WTC11 (cell line): ENCODE results near the gene MBNL1. TPM values are rescaled to one million over a fixed set of nuclear protein-coding genes. Genes with fewer than 3 reads are reported as not detected.

Experiments
- ATAC-seq: fragments of 200-7000 bp; cut with Tn5 transposase; 2 replicates; pipeline ENCODE4 v1.10.0; 2021; ENCODE audit warnings: mild to moderate bottlenecking, moderate library complexity
- CTCF ChIA-PET: fragments of 300-600 bp; sonication (Branson Sonifier 250); formaldehyde crosslinking; loops from one replicate; lab custom pipeline; 2021; ENCODE audit warnings: antibody characterized with exemption; lab: Charles Lee
- POLR2A ChIA-PET: fragments of 350-600 bp; sonication (Branson Sonifier 250); formaldehyde crosslinking; loops from one replicate; lab custom pipeline; 2021; ENCODE audit warnings: antibody characterized with exemption; lab: Charles Lee
- DNase-seq: peaks from one replicate; pipeline ENCODE4 v3.0.0; 2021; ENCODE audit warnings: low spot score
- H3K27ac Mint-ChIP-seq: 2 replicates; pipeline ENCODE4 v1.8.0; 2021; ENCODE audit warnings: mixed read lengths
- H3K27me3 Mint-ChIP-seq: 2 replicates; pipeline ENCODE4 v1.8.0; 2021; ENCODE audit warnings: low read depth, mild to moderate bottlenecking, moderate library complexity, mixed read lengths
- H3K36me3 Mint-ChIP-seq: 2 replicates; pipeline ENCODE4 v1.8.0; 2021; ENCODE audit warnings: mixed read lengths
- H3K4me1 Mint-ChIP-seq: 2 replicates; pipeline ENCODE4 v1.8.0; 2022; ENCODE audit warnings: mixed read lengths
- H3K4me3 Mint-ChIP-seq: 2 replicates; pipeline ENCODE4 v1.8.0; 2021; ENCODE audit warnings: mild to moderate bottlenecking, moderate library complexity, mixed read lengths
- H3K9me3 Mint-ChIP-seq: 2 replicates; pipeline ENCODE4 v1.8.0; 2021; ENCODE audit warnings: mixed read lengths
- CREB1 ChIP-seq: sonication (generic); formaldehyde crosslinking; IDR thresholded peaks from 2 replicates; pipeline ENCODE4 v1.8.0; 2023; ENCODE audit warnings: mild to moderate bottlenecking, missing genetic modification reagents
- ETV6 ChIP-seq: sonication (generic); formaldehyde crosslinking; IDR thresholded peaks from 2 replicates; pipeline ENCODE4 v1.8.1; 2022; ENCODE audit warnings: mild to moderate bottlenecking, missing genetic modification reagents
- JUN ChIP-seq: sonication (generic); formaldehyde crosslinking; IDR thresholded peaks from 2 replicates; pipeline ENCODE4 v1.8.0; 2023; ENCODE audit warnings: mild to moderate bottlenecking, missing genetic modification reagents
- MXD4 ChIP-seq: fragments of 250-450 bp; sonication (Bioruptor Pico); IDR thresholded peaks from 2 replicates; pipeline ENCODE4 v1.8.0; 2021; ENCODE audit warnings: mild to moderate bottlenecking, moderate library complexity, borderline replicate concordance
- NR2C2 ChIP-seq: sonication (generic); formaldehyde crosslinking; IDR thresholded peaks from 2 replicates; pipeline ENCODE4 v1.8.0; 2022; ENCODE audit warnings: mild to moderate bottlenecking, missing genetic modification reagents
- RORB ChIP-seq: fragments of 250-450 bp; sonication (Bioruptor Pico); IDR thresholded peaks from 2 replicates; pipeline ENCODE4 v1.9.0; 2021; ENCODE audit warnings: mild to moderate bottlenecking
- ZNF317 ChIP-seq: sonication (generic); formaldehyde crosslinking; IDR thresholded peaks from 2 replicates; pipeline ENCODE4 v1.8.1; 2023; ENCODE audit warnings: low read depth, mild to moderate bottlenecking, moderate library complexity, missing genetic modification reagents, borderline replicate concordance
- ZNF416 ChIP-seq: fragments of 250-450 bp; sonication (Bioruptor Pico); IDR thresholded peaks from 2 replicates; pipeline ENCODE4 v1.9.0; 2021; ENCODE audit warnings: mild to moderate bottlenecking, inconsistent platforms
- ZNF423 ChIP-seq: fragments of 250-450 bp; sonication (Bioruptor Pico); IDR thresholded peaks from 2 replicates; pipeline ENCODE4 v2.1.2; 2022; ENCODE audit warnings: mild to moderate bottlenecking, moderate library complexity
- total RNA-seq: library from RNA; stranded (reverse); gene quantifications from 3 replicates; pipeline ENCODE4 v1.2.3, GENCODE V29; 2021
- TF ChIP-seq, protein P1 (sequence below): sonication (generic); formaldehyde crosslinking; IDR thresholded peaks from 2 replicates; pipeline ENCODE4 v1.8.1; 2022; ENCODE audit warnings: low read depth, missing genetic modification reagents, borderline replicate concordance
- TF ChIP-seq, protein P2 (sequence below): sonication (generic); formaldehyde crosslinking; IDR thresholded peaks from 2 replicates; pipeline ENCODE4 v1.8.0; 2023; ENCODE audit warnings: mild to moderate bottlenecking, missing genetic modification reagents
- TF ChIP-seq, protein P3 (sequence below): sonication (generic); formaldehyde crosslinking; IDR thresholded peaks from 2 replicates; pipeline ENCODE4 v1.8.1; 2023; ENCODE audit warnings: mild to moderate bottlenecking, missing genetic modification reagents
- TF ChIP-seq, protein P4 (sequence below): sonication (generic); formaldehyde crosslinking; IDR thresholded peaks from 2 replicates; pipeline ENCODE4 v1.8.0; 2022; ENCODE audit warnings: mild to moderate bottlenecking, missing genetic modification reagents
- TF ChIP-seq, protein P5 (sequence below): sonication (generic); formaldehyde crosslinking; IDR thresholded peaks from 2 replicates; pipeline ENCODE4 v1.8.1; 2023; ENCODE audit warnings: mild to moderate bottlenecking, missing genetic modification reagents, moderate library complexity
- TF ChIP-seq, protein P6 (sequence below): sonication (generic); formaldehyde crosslinking; IDR thresholded peaks from 2 replicates; pipeline ENCODE4 v1.8.0; 2022; ENCODE audit warnings: mild to moderate bottlenecking, missing genetic modification reagents
- TF ChIP-seq, protein P7 (sequence below): fragments of 250-450 bp; sonication (Bioruptor Pico); conservative IDR thresholded peaks from 2 replicates; pipeline ENCODE4 v1.9.0; 2021; ENCODE audit warnings: mild to moderate bottlenecking
- TF ChIP-seq, protein P8 (sequence below): fragments of 250-450 bp; sonication (Bioruptor Pico); IDR thresholded peaks from 2 replicates; pipeline ENCODE4 v2.1.2; 2022; ENCODE audit warnings: mild to moderate bottlenecking, moderate library complexity
- TF ChIP-seq, protein P9 (sequence below): fragments of 250-450 bp; sonication (Bioruptor Pico); IDR thresholded peaks from 2 replicates; pipeline ENCODE4 v1.9.0; 2021; ENCODE audit warnings: mild to moderate bottlenecking, borderline replicate concordance
- TF ChIP-seq, protein P10 (sequence below): sonication (generic); formaldehyde crosslinking; IDR thresholded peaks from 2 replicates; pipeline ENCODE4 v1.8.1; 2022; ENCODE audit warnings: low read depth, mild to moderate bottlenecking, moderate library complexity, missing genetic modification reagents, borderline replicate concordance

Gene MBNL1
- total RNA-seq, 1 experiment from 2014 or later: 20.4 TPM

DNA sequence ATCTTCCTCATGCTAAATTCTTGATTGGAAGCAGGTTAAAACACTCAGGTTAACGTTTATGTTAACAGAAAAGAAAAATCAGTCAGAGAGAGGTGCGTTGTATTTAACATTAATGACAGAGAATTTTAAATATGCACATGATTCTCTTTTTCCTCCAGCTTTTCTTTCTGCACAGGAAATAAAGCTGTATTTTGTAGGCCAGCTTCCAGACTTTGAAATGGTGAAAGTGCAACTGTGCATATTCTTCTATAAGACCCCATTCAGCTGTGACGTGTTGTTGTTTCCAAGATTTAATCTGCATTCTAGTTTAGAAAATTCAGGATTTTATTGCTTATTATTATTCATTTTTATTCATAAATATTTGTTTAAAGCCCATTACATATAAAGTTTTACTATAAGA lies 11.8 kb downstream of the MBNL1 start (continued):
- TF ChIP-seq, protein P1, sequence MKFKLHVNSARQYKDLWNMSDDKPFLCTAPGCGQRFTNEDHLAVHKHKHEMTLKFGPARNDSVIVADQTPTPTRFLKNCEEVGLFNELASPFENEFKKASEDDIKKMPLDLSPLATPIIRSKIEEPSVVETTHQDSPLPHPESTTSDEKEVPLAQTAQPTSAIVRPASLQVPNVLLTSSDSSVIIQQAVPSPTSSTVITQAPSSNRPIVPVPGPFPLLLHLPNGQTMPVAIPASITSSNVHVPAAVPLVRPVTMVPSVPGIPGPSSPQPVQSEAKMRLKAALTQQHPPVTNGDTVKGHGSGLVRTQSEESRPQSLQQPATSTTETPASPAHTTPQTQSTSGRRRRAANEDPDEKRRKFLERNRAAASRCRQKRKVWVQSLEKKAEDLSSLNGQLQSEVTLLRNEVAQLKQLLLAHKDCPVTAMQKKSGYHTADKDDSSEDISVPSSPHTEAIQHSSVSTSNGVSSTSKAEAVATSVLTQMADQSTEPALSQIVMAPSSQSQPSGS (CRISPR knock-in tag): no peak
- TF ChIP-seq ZNF416 (no peak), ETV6 (CRISPR knock-in tag) (no peak)

DNA sequence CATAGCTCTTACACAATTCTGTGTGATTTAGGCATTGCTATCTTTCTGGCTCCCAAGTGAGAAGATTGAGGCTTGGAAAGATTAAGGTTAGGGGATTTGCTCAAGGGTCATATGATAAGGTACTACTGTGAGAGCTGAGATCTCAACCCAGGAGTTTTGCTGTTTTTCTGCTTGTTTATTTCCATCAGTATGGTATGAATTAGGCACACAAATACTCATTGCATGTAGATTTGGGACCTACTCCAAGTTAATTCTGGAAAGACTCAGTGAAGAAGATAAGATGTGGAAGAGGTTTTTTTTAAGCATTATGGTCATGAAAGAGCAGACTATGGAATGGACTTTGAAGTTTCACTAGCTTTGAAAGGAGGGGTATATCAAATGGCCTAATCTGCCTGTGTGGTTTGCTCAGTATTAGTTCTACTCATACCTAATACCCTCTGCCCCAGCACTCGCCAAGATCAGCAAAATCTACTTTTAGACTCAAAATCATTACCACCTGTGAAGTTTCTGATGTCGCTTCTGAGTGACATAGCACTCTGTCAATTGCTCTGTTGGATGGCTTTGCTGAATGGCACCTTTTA lies 12.5 kb downstream of the MBNL1 start:
- H3K27ac Mint-ChIP-seq: no peak overlapping the region
- POLR2A ChIA-PET: no interaction called here
- H3K36me3 Mint-ChIP-seq: no peaks in the 10 kb centered on the region
- H3K9me3 Mint-ChIP-seq: no peaks in the 10 kb centered on the region
- ATAC-seq (no peak), DNase-seq (no peak)
- peaks cover 41% of the 10 kb centered on the region for H3K4me1 Mint-ChIP-seq
- H3K4me3 Mint-ChIP-seq: no peak overlapping the region
- CTCF ChIA-PET: interaction anchor here (0.5 kb wide), 1 partner anchor 1075 kb away, joined by 3 read pairs; no protein-coding TSS in a partner anchor
- H3K27me3 Mint-ChIP-seq: no peaks in the 10 kb centered on the region
- TF ChIP-seq NR2C2 (CRISPR knock-in tag): no peak
- TF ChIP-seq, protein P2, sequence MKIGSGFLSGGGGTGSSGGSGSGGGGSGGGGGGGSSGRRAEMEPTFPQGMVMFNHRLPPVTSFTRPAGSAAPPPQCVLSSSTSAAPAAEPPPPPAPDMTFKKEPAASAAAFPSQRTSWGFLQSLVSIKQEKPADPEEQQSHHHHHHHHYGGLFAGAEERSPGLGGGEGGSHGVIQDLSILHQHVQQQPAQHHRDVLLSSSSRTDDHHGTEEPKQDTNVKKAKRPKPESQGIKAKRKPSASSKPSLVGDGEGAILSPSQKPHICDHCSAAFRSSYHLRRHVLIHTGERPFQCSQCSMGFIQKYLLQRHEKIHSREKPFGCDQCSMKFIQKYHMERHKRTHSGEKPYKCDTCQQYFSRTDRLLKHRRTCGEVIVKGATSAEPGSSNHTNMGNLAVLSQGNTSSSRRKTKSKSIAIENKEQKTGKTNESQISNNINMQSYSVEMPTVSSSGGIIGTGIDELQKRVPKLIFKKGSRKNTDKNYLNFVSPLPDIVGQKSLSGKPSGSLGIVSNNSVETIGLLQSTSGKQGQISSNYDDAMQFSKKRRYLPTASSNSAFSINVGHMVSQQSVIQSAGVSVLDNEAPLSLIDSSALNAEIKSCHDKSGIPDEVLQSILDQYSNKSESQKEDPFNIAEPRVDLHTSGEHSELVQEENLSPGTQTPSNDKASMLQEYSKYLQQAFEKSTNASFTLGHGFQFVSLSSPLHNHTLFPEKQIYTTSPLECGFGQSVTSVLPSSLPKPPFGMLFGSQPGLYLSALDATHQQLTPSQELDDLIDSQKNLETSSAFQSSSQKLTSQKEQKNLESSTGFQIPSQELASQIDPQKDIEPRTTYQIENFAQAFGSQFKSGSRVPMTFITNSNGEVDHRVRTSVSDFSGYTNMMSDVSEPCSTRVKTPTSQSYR (CRISPR knock-in tag): no peak
- TF ChIP-seq, protein P3, sequence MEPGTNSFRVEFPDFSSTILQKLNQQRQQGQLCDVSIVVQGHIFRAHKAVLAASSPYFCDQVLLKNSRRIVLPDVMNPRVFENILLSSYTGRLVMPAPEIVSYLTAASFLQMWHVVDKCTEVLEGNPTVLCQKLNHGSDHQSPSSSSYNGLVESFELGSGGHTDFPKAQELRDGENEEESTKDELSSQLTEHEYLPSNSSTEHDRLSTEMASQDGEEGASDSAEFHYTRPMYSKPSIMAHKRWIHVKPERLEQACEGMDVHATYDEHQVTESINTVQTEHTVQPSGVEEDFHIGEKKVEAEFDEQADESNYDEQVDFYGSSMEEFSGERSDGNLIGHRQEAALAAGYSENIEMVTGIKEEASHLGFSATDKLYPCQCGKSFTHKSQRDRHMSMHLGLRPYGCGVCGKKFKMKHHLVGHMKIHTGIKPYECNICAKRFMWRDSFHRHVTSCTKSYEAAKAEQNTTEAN (CRISPR knock-in tag): no peak
- TF ChIP-seq, protein P4, sequence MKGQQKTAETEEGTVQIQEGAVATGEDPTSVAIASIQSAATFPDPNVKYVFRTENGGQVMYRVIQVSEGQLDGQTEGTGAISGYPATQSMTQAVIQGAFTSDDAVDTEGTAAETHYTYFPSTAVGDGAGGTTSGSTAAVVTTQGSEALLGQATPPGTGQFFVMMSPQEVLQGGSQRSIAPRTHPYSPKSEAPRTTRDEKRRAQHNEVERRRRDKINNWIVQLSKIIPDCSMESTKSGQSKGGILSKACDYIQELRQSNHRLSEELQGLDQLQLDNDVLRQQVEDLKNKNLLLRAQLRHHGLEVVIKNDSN (CRISPR knock-in tag): no peak
- TF ChIP-seq, protein P5, sequence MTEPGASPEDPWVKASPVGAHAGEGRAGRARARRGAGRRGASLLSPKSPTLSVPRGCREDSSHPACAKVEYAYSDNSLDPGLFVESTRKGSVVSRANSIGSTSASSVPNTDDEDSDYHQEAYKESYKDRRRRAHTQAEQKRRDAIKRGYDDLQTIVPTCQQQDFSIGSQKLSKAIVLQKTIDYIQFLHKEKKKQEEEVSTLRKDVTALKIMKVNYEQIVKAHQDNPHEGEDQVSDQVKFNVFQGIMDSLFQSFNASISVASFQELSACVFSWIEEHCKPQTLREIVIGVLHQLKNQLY: no peak
- TF ChIP-seq, protein P6, sequence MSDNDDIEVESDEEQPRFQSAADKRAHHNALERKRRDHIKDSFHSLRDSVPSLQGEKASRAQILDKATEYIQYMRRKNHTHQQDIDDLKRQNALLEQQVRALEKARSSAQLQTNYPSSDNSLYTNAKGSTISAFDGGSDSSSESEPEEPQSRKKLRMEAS (CRISPR knock-in tag): no peak
- no peak for TF ChIP-seq ZNF423 (CRISPR knock-in tag)
- no peak for TF ChIP-seq ZNF317
- no peak for TF ChIP-seq JUN (CRISPR knock-in tag)
- TF ChIP-seq CREB1 (CRISPR knock-in tag): no peak
- TF ChIP-seq RORB (CRISPR knock-in tag): no peak
- TF ChIP-seq, protein P7, sequence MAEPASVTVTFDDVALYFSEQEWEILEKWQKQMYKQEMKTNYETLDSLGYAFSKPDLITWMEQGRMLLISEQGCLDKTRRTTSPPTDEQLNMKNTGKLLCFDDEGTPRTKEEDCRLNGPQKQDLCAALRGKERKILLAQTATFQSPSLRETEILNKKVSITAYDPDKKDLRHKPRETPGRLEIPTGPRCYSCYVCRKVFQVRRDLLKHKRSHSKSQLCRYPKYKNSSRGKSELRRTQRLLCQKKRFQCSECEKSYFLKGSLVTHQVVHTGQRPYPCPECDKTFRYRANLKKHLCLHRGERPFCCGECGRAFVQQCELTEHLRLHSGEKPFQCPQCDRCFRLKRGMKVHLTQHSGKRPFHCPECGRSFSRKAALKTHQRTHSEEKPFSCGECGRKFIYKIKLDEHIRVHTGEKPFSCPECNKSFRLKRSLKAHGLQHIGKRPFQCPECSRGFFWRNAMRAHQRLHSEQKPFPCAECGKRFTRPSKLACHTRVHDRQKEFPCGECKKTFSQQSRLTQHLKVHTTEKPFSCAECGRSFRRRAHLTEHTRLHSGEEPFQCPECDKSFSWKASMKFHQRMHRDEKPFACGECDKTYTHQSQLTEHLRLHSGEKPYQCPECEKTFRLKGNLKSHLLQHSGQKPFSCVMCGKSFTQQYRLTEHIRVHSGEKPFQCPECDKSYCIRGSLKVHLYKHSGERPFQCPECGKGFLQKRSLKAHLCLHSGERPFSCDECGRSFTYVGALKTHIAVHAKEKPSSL (CRISPR knock-in tag): no peak
- TF ChIP-seq, protein P8, sequence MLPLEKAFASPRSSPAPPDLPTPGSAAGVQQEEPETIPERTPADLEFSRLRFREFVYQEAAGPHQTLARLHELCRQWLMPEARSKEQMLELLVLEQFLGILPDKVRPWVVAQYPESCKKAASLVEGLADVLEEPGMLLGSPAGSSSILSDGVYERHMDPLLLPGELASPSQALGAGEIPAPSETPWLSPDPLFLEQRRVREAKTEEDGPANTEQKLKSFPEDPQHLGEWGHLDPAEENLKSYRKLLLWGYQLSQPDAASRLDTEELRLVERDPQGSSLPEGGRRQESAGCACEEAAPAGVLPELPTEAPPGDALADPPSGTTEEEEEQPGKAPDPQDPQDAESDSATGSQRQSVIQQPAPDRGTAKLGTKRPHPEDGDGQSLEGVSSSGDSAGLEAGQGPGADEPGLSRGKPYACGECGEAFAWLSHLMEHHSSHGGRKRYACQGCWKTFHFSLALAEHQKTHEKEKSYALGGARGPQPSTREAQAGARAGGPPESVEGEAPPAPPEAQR: no peak
- no peak for TF ChIP-seq MXD4
- TF ChIP-seq, protein P9, sequence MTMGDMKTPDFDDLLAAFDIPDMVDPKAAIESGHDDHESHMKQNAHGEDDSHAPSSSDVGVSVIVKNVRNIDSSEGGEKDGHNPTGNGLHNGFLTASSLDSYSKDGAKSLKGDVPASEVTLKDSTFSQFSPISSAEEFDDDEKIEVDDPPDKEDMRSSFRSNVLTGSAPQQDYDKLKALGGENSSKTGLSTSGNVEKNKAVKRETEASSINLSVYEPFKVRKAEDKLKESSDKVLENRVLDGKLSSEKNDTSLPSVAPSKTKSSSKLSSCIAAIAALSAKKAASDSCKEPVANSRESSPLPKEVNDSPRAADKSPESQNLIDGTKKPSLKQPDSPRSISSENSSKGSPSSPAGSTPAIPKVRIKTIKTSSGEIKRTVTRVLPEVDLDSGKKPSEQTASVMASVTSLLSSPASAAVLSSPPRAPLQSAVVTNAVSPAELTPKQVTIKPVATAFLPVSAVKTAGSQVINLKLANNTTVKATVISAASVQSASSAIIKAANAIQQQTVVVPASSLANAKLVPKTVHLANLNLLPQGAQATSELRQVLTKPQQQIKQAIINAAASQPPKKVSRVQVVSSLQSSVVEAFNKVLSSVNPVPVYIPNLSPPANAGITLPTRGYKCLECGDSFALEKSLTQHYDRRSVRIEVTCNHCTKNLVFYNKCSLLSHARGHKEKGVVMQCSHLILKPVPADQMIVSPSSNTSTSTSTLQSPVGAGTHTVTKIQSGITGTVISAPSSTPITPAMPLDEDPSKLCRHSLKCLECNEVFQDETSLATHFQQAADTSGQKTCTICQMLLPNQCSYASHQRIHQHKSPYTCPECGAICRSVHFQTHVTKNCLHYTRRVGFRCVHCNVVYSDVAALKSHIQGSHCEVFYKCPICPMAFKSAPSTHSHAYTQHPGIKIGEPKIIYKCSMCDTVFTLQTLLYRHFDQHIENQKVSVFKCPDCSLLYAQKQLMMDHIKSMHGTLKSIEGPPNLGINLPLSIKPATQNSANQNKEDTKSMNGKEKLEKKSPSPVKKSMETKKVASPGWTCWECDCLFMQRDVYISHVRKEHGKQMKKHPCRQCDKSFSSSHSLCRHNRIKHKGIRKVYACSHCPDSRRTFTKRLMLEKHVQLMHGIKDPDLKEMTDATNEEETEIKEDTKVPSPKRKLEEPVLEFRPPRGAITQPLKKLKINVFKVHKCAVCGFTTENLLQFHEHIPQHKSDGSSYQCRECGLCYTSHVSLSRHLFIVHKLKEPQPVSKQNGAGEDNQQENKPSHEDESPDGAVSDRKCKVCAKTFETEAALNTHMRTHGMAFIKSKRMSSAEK (CRISPR knock-in tag): no peak
- TF ChIP-seq, protein P10, sequence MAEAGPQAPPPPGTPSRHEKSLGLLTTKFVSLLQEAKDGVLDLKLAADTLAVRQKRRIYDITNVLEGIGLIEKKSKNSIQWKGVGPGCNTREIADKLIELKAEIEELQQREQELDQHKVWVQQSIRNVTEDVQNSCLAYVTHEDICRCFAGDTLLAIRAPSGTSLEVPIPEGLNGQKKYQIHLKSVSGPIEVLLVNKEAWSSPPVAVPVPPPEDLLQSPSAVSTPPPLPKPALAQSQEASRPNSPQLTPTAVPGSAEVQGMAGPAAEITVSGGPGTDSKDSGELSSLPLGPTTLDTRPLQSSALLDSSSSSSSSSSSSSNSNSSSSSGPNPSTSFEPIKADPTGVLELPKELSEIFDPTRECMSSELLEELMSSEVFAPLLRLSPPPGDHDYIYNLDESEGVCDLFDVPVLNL: no peak
